ENCODE results near the gene KYAT1. TPM values are rescaled to one million over a fixed set of nuclear protein-coding genes. Genes with fewer than 3 reads are reported as not detected.

The KYAT1 gene
- total RNA-seq, 1 donor from 2014 or later: 19.5 TPM

DNA sequence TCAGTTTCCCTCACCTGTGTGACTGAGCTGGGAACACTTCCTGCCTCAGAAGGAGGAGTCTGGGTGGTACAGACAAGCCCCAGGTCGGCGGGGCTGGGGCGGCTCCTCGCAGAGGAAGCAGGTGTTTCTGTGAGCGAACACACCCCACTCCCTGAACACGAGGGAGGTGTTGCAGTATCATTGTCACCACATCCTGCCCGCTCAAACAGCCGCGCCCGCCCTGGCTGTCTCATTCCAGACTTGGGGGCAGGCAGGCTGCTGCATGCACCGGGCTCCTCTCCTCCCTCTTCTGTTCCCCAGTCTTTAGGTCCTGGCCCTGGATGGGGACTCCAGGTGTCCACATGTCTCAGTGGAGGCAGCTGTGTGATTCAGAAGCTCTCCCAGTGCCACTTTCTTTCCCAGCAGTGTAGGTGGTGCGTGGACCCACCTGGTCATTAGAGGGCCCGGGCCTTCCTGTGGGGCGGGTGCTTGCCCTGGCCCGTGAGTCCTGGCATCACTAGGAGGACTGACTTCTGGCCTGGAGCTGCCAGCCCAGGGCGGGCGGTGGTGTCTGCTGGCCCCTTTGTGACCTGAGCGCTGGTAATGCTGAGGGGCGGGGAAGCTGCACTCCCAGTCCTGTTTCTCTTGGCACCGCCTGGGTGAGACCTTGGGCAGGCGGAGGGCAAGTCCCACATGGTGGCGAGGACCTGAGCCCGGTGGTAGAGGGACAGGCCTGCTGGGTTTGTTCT lies 20.8 kb upstream of the KYAT1 start:
- TF ChIP-seq, protein P1, sequence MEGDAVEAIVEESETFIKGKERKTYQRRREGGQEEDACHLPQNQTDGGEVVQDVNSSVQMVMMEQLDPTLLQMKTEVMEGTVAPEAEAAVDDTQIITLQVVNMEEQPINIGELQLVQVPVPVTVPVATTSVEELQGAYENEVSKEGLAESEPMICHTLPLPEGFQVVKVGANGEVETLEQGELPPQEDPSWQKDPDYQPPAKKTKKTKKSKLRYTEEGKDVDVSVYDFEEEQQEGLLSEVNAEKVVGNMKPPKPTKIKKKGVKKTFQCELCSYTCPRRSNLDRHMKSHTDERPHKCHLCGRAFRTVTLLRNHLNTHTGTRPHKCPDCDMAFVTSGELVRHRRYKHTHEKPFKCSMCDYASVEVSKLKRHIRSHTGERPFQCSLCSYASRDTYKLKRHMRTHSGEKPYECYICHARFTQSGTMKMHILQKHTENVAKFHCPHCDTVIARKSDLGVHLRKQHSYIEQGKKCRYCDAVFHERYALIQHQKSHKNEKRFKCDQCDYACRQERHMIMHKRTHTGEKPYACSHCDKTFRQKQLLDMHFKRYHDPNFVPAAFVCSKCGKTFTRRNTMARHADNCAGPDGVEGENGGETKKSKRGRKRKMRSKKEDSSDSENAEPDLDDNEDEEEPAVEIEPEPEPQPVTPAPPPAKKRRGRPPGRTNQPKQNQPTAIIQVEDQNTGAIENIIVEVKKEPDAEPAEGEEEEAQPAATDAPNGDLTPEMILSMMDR (IDR thresholded peaks at IDR 0.05; ENCODE audit: partially characterized antibody, unreplicated experiment): no peak
- Mint-ChIP-seq H3K4me1 (ENCODE audit: low read depth, unreplicated experiment) (peaks cover 6% of the 10 kb centered on the region), H3K4me3 (ENCODE audit: unreplicated experiment) (no peak overlapping the region), H3K27ac (ENCODE audit: unreplicated experiment) (no peak overlapping the region), H3K27me3 (ENCODE audit: unreplicated experiment) (peaks cover 1% of the 10 kb centered on the region), H3K36me3 (ENCODE audit: unreplicated experiment) (no peaks in the 10 kb centered on the region), H3K9me3 (ENCODE audit: unreplicated experiment) (no peaks in the 10 kb centered on the region)
- DNase-seq: no peak

DNA sequence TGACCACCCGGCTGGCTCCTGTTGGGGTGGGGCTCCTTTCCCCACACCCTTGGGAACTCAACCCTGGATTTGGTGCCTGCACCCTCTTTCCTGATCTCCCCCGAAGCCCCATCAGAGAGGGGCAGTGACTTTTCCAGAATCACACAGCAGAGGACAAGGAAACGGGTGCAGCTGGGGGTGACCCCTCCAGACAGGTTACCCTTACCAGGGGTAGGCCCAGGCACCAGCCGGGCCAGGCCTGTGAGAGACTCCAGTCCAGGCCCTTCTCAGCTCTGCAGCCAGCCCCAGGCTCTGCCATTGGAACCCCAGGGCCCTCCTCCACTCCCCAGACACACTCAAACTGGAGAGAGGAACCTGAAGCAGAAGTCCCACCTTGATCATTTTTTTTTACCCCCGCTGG lies 20.1 kb upstream of the KYAT1 start:
- H3K4me1 Mint-ChIP-seq (ENCODE audit: low read depth, unreplicated experiment): peaks cover 6% of the 10 kb centered on the region
- TF ChIP-seq, protein P1 (IDR thresholded peaks at IDR 0.05; ENCODE audit: partially characterized antibody, unreplicated experiment): no peak
- no peak overlapping the region for H3K27ac Mint-ChIP-seq (ENCODE audit: unreplicated experiment)
- H3K4me3 Mint-ChIP-seq (ENCODE audit: unreplicated experiment): no peak overlapping the region
- H3K27me3 Mint-ChIP-seq (ENCODE audit: unreplicated experiment): peaks cover 1% of the 10 kb centered on the region
- H3K9me3 Mint-ChIP-seq (ENCODE audit: unreplicated experiment): no peaks in the 10 kb centered on the region
- DNase-seq: no peak
- no peaks in the 10 kb centered on the region for H3K36me3 Mint-ChIP-seq (ENCODE audit: unreplicated experiment)

DNA sequence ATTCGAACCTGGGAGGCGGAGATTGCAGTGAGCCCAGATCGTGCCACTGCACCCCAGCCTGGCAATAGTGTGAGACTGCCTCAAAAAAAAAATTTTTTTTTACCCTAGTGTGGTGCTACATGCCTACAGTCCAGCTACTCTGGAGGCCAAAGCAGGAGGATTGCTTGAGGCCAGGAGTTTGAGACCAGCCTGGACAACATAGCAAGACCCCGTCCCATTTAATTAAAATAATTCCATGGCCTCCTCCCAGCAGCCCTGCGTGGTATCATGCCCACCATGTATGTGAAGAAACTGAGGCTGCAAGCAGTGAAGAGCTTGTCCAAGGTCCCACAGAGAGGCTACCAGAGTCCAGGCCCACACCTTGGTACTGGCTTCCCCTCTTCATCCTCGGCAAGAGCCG lies 19.6 kb upstream of the KYAT1 start:
- TF ChIP-seq, protein P1 (IDR thresholded peaks at IDR 0.05; ENCODE audit: partially characterized antibody, unreplicated experiment): no peak
- DNase-seq: no peak
- Mint-ChIP-seq H3K9me3 (ENCODE audit: unreplicated experiment) (no peaks in the 10 kb centered on the region), H3K27me3 (ENCODE audit: unreplicated experiment) (peaks cover 1% of the 10 kb centered on the region), H3K36me3 (ENCODE audit: unreplicated experiment) (no peaks in the 10 kb centered on the region), H3K4me1 (ENCODE audit: low read depth, unreplicated experiment) (peaks cover 6% of the 10 kb centered on the region), H3K4me3 (ENCODE audit: unreplicated experiment) (no peak overlapping the region), H3K27ac (ENCODE audit: unreplicated experiment) (no peak overlapping the region)

DNA sequence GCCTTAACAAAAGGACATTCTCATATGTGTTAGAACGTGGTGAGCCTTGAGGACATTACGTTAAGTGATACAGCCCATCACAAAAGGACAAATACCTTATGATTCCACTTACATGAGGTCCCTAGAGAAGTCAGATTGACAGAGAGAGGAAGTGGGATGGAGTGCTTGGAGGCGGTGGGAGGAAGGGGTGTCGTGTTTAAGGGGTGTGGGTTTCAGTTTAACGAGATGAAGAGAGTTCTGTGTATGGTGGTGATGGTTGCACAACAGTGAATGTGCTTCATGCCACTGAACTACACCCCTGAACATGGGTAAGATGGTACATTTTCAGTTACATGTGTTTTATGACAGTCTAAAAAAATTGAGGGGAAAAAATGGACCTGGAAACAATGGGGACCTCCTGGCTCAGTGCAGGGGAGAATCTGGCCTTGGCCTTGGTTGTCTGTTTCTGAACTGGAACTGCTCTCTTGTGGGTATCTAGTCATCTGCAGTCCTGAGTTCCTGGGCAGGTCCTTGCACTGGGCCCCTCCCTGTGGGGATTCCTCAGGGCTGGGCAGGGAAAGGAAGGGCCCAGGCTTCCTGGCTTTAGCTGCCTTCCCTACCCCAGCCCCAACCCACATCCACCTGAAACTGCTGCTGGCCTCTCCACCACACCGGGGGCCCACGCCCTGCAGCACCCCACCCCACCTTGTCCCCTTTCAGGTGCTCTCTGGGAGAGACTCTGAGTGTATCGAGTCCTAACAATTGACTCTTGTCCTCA lies 18.0 kb upstream of the KYAT1 start:
- Mint-ChIP-seq H3K27me3 (ENCODE audit: unreplicated experiment) (peaks cover 3% of the 10 kb centered on the region), H3K4me3 (ENCODE audit: unreplicated experiment) (peak overlapping the region; percentile 22), H3K36me3 (ENCODE audit: unreplicated experiment) (no peaks in the 10 kb centered on the region), H3K4me1 (ENCODE audit: low read depth, unreplicated experiment) (peaks cover 6% of the 10 kb centered on the region), H3K27ac (ENCODE audit: unreplicated experiment) (no peak overlapping the region), H3K9me3 (ENCODE audit: unreplicated experiment) (no peaks in the 10 kb centered on the region)
- TF ChIP-seq, protein P1 (IDR thresholded peaks at IDR 0.05; ENCODE audit: partially characterized antibody, unreplicated experiment): no peak
- no peak for DNase-seq

Data from glutamatergic neuron (in vitro differentiated cells).